HEK293 (cell line): ENCODE data around the gene TNFRSF1A.

Experiments used
- CTCF ChIA-PET: fragments of 350-600 bp; formaldehyde crosslinking; extraction: SDS; loops from one replicate; lab custom pipeline; 2021; ENCODE audit warnings: antibody characterized with exemption; lab: Yijun Ruan, JAX
- POLR2A ChIA-PET: fragments of 300-600 bp; formaldehyde crosslinking; extraction: SDS; loops from one replicate; lab custom pipeline; 2020; ENCODE audit warnings: antibody characterized with exemption, inconsistent platforms; lab: Yijun Ruan, JAX
- H3K27ac ChIP-seq: fragments of 200-500 bp; sonication (Bioruptor generic); 2 replicates; pipeline ENCODE4 v1.5.1; 2014; ENCODE audit warnings: low read depth, low read length, control low read depth, inconsistent platforms; ENCODE audit errors: extremely low read depth
- H3K36me3 ChIP-seq, 2 experiments: fragments of 200-500 bp in 1 of 2; sonication (Bioruptor generic) in 1 of 2; 1 replicate in 1 of 2; 2 replicates in 1 of 2; pipeline ENCODE4 v1.5.1; 2014 to 2017; ENCODE audit warnings: inconsistent platforms in 2 of 2, low read length in 2 of 2; ENCODE audit not compliant: control insufficient read depth in 2 of 2, insufficient read depth in 1 of 2
- H3K4me1 ChIP-seq: fragments of 200-500 bp; sonication (Bioruptor generic); 2 replicates; pipeline ENCODE4 v1.5.1; 2014; ENCODE audit warnings: mild to moderate bottlenecking, low read length, inconsistent platforms; ENCODE audit not compliant: control insufficient read depth, insufficient read depth
- H3K4me3 ChIP-seq: 2 replicates; pipeline ENCODE4 v1.5.1; 2011; ENCODE audit warnings: low read depth, mild to moderate bottlenecking, control low read depth, low read length, moderate library complexity
- H3K9me3 ChIP-seq: fragments of 200-500 bp; sonication (Bioruptor generic); 2 replicates; pipeline ENCODE4 v1.5.1; 2014; ENCODE audit warnings: low read depth, low read length, inconsistent platforms; ENCODE audit not compliant: control insufficient read depth, insufficient read depth
- MZF1 ChIP-seq: fragments of 450-650 bp; formaldehyde crosslinking; IDR thresholded peaks from 2 replicates; pipeline ENCODE4 v1.5.1; 2017; ENCODE audit warnings: missing biosample characterization, missing genetic modification characterization, borderline replicate concordance
- OVOL3 ChIP-seq: fragments of 450-650 bp; formaldehyde crosslinking; IDR thresholded peaks from 2 replicates; pipeline ENCODE4 v1.5.1; 2016; ENCODE audit warnings: missing biosample characterization, missing genetic modification characterization
- PRDM4 ChIP-seq: fragments of 450-650 bp; formaldehyde crosslinking; IDR thresholded peaks from 2 replicates; pipeline ENCODE4 v1.5.1; 2017; ENCODE audit warnings: missing biosample characterization, missing genetic modification characterization
- SP7 ChIP-seq: fragments of 450-650 bp; formaldehyde crosslinking; IDR thresholded peaks from 2 replicates; pipeline ENCODE4 v1.5.1; 2016; ENCODE audit warnings: missing biosample characterization, missing genetic modification characterization
- ZBTB11 ChIP-seq: fragments of 450-650 bp; formaldehyde crosslinking; conservative IDR thresholded peaks from 2 replicates; pipeline ENCODE4 v1.5.1; 2016; ENCODE audit warnings: low read depth, missing biosample characterization, missing genetic modification characterization
- ZBTB17 ChIP-seq: fragments of 450-650 bp; formaldehyde crosslinking; IDR thresholded peaks from 2 replicates; pipeline ENCODE4 v1.5.1; 2016; ENCODE audit warnings: missing biosample characterization, missing genetic modification characterization
- ZBTB48 ChIP-seq: fragments of 450-650 bp; formaldehyde crosslinking; IDR thresholded peaks from 2 replicates; pipeline ENCODE4 v1.5.1; 2016; ENCODE audit warnings: missing biosample characterization, missing genetic modification characterization
- ZNF112 ChIP-seq: fragments of 450-650 bp; formaldehyde crosslinking; IDR thresholded peaks from 2 replicates; pipeline ENCODE4 v1.5.0; 2017; ENCODE audit warnings: missing biosample characterization, missing genetic modification characterization
- ZNF266 ChIP-seq: fragments of 450-650 bp; formaldehyde crosslinking; IDR thresholded peaks from 2 replicates; pipeline ENCODE4 v1.5.1; 2016; ENCODE audit warnings: missing biosample characterization, missing genetic modification characterization, low read depth
- ZNF280C ChIP-seq: fragments of 450-650 bp; formaldehyde crosslinking; IDR thresholded peaks from 2 replicates; pipeline ENCODE4 v1.5.1; 2016; ENCODE audit warnings: missing biosample characterization, missing genetic modification characterization
- ZNF335 ChIP-seq: fragments of 450-650 bp; formaldehyde crosslinking; conservative IDR thresholded peaks from 2 replicates; pipeline ENCODE4 v1.5.1; 2016; ENCODE audit warnings: missing biosample characterization, missing genetic modification characterization
- ZNF37A ChIP-seq: fragments of 450-650 bp; IDR thresholded peaks from 2 replicates; pipeline ENCODE4 v1.5.1; 2018; ENCODE audit warnings: missing biosample characterization, missing genetic modification characterization
- ZNF600 ChIP-seq: fragments of 450-650 bp; formaldehyde crosslinking; IDR thresholded peaks from 2 replicates; pipeline ENCODE4 v1.5.1; 2016; ENCODE audit warnings: missing biosample characterization, missing genetic modification characterization
- ZSCAN23 ChIP-seq: fragments of 450-650 bp; formaldehyde crosslinking; IDR thresholded peaks from 2 replicates; pipeline ENCODE4 v1.5.1; 2016; ENCODE audit warnings: missing biosample characterization, missing genetic modification characterization
- ZSCAN4 ChIP-seq: fragments of 450-650 bp; formaldehyde crosslinking; IDR thresholded peaks from 2 replicates; pipeline ENCODE4 v1.5.1; 2017; ENCODE audit warnings: missing biosample characterization, missing genetic modification characterization

The TNFRSF1A gene

GRCh38 chr12:6380141-6381121 is 38.6 kb upstream of the TNFRSF1A start:
- TF ChIP-seq ZSCAN4 (tag by site-specific recombination) (no peak), ZNF600 (tag by site-specific recombination) (no peak), ZBTB48 (tag by site-specific recombination) (no peak), ZNF37A (tag by site-specific recombination) (no peak), ZNF335 (tag by site-specific recombination) (no peak), ZNF280C (no peak), ZNF112 (no peak), ZBTB17 (tag by site-specific recombination) (no peak), ZNF266 (tag by site-specific recombination) (no peak), PRDM4 (tag by site-specific recombination) (no peak), OVOL3 (tag by site-specific recombination) (no peak), MZF1 (no peak), SP7 (no peak), ZSCAN23 (no peak), ZBTB11 (tag by site-specific recombination) (no peak)
- no peaks in the 10 kb centered on the region for H3K36me3 ChIP-seq
- H3K4me1 ChIP-seq, result peaks cover 6% of the 10 kb centered on the region
- ChIA-PET POLR2A (no interaction called here), CTCF (interaction anchor here (1.0 kb wide), 1 partner anchor 85 kb away, joined by 3 read pairs; no protein-coding TSS in a partner anchor)
- H3K27ac ChIP-seq, result no peak overlapping the region
- H3K9me3 ChIP-seq, result no peaks in the 10 kb centered on the region
- no peak overlapping the region for H3K4me3 ChIP-seq
